Spleen (tissue), 11 donors: ENCODE data around the gene AQP5. TPM values are rescaled to one million over a fixed set of nuclear protein-coding genes. Genes with fewer than 3 reads are reported as not detected.

Experiments
- DNase-seq: peaks from one replicate; pipeline ENCODE4 v3.0.0-alpha.2; 2020
- H3K27ac ChIP-seq, 8 donors: fragments of 200-600 bp; sonication (generic) in 7 of 8; 1 replicate in 4 of 8; 2 replicates in 4 of 8; pipeline versions ENCODE4 v1.5.0 to v1.8.0; 2016 to 2021; ENCODE audit warnings: inconsistent platforms in 4 of 8, mild to moderate bottlenecking in 4 of 8, moderate library complexity in 1 of 8
- H3K27me3 ChIP-seq, 7 donors: fragments of 200-600 bp; sonication (generic) in 6 of 7; replicated peaks in 1 of 7; 1 replicate in 4 of 7; 2 replicates in 3 of 7; pipeline versions ENCODE4 v1.5.0 to v1.8.0; 2016 to 2021; ENCODE audit warnings: inconsistent platforms in 3 of 7, mild to moderate bottlenecking in 1 of 7
- H3K36me3 ChIP-seq, 6 donors: fragments of 200-600 bp; sonication (generic) in 5 of 6; 1 replicate in 4 of 6; 2 replicates in 2 of 6; pipeline versions ENCODE4 v1.5.0 to v1.8.0; 2016 to 2021; ENCODE audit warnings: inconsistent platforms in 2 of 6
- H3K4me1 ChIP-seq, 6 donors: fragments of 200-600 bp; sonication (generic) in 5 of 6; 1 replicate in 3 of 6; 2 replicates in 3 of 6; pipeline versions ENCODE4 v1.5.0 to v1.8.0; 2016 to 2021; ENCODE audit warnings: inconsistent platforms in 3 of 6
- H3K4me3 ChIP-seq, 8 donors: fragments of 200-600 bp; sonication (generic) in 7 of 8; 1 replicate in 4 of 8; 2 replicates in 4 of 8; pipeline versions ENCODE4 v1.5.0 to v1.8.0; 2016 to 2021; ENCODE audit warnings: inconsistent platforms in 4 of 8, mild to moderate bottlenecking in 4 of 8, moderate library complexity in 2 of 8
- H3K9me3 ChIP-seq, 8 donors: fragments of 200-600 bp; sonication (generic) in 7 of 8; 1 replicate in 4 of 8; 2 replicates in 4 of 8; pipeline versions ENCODE4 v1.5.0 to v1.8.0; 2016 to 2021; ENCODE audit warnings: inconsistent platforms in 4 of 8
- POLR2A ChIP-seq, 3 donors: fragments of 450-650 bp; IDR thresholded peaks; one replicate each; pipeline ENCODE4 v1.5.1; 2017; ENCODE audit warnings: antibody characterized with exemption in 3 of 3, mild to moderate bottlenecking in 1 of 3
- POLR2AphosphoS5 ChIP-seq, 3 donors: sonication (generic); formaldehyde crosslinking; IDR thresholded peaks; one replicate each; pipeline ENCODE4 v1.5.1; 2017; ENCODE audit warnings: antibody characterized with exemption in 3 of 3
- WGBS, 5 donors: extraction: QIAGEN DNeasy Blood & Tissue Kit in 3 of 5; methylation state at CpG; one replicate each; pipeline versions ENCODE4 v1.1.5 to v1.1.7; 2013 to 2018; 5-methylcytosine and 5-hydroxymethylcytosine counted together
- intact Hi-C: fragments of 100-400 bp; cut with DNase I; formaldehyde crosslinking; loops from one replicate; pipeline ENCODE4 v1.15.0; 2023; ENCODE audit warnings: low total_unique reads
- polyA plus RNA-seq, 3 donors: library from polyadenylated mRNA; stranded (reverse); fragments of 200-250 nt; gene quantifications; one replicate each; pipeline ENCODE4 v1.2.1, GENCODE V29; 2013
- total RNA-seq, 7 donors: library from RNA; depleted of rRNA in 3 of 7; stranded (reverse); fragments of >200 nt in 3 of 7; fragmentation: NEBNext Ultra II Directional in 4 of 7; extraction: Animal tissue kit (Norgen Biotek cat#: 25700) in 4 of 7; gene quantifications; one replicate each; pipeline versions ENCODE4 v1.1.0 to v1.2.1, GENCODE V29; 2016 to 2021
- TF ChIP-seq, protein P1 (sequence below), 11 experiments: fragments of 200-600 bp in 7 of 11; fragments of 450-650 bp in 4 of 11; sonication (generic) in 4 of 11; IDR thresholded peaks in 8 of 11; conservative IDR thresholded peaks in 3 of 11; 1 replicate in 7 of 11; 2 replicates in 4 of 11; pipeline versions ENCODE4 v1.4.0 to v1.8.0; 2016 to 2021; ENCODE audit warnings: antibody characterized with exemption in 11 of 11, inconsistent platforms in 4 of 11, mild to moderate bottlenecking in 1 of 11
- donor health status: healthy with polysubstance abuse.
- donor health status: DM: no; HTN: no; CAD: no; lungs with moderate emphysema.
- donor health status: DM: no; HTN: no; CAD: no.
- donor health status: Bipolar disorder and iron deficiency.
- donor health status: healthy.
- donor health status: DM: no; HTN: no; CAD: no.
- donor health status: DM: yes; HTN: yes; CAD: no.

Gene AQP5
- total and polyA plus RNA-seq, 10 donors, result 0.05 to 0.46 (median 0.30) TPM; not detected in 5

DNA sequence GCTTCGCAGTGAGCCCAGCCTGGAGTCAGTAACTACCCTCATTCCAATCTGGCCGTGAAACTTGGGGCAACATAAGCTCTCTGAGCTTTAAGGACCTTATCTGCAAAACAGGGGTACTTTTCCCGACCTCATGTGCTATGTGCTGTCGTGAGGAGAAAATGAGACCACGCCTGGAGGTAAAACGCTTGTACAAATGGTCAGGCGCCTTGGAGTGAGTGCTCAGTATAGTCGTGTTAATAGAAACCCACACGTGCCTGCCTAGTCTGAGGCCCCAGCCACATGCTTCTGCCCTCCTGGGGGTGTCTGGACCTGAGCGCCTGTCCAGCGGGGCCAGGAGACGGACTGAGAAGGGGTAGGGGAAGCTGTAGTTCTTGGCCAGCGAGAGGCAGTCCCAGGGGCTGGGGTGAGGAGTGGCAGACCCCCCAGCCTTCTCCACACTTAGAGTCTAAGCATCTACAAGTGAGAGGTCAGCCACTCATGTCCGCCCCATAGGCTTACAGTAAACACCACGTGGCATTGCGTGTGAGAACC, 4.9 kb downstream of the AQP5 start:
- intact Hi-C loops, result loop anchor here (5.0 kb wide), 1 partner anchor 91 kb away; the partner anchor contains the start of gene ASIC1

DNA sequence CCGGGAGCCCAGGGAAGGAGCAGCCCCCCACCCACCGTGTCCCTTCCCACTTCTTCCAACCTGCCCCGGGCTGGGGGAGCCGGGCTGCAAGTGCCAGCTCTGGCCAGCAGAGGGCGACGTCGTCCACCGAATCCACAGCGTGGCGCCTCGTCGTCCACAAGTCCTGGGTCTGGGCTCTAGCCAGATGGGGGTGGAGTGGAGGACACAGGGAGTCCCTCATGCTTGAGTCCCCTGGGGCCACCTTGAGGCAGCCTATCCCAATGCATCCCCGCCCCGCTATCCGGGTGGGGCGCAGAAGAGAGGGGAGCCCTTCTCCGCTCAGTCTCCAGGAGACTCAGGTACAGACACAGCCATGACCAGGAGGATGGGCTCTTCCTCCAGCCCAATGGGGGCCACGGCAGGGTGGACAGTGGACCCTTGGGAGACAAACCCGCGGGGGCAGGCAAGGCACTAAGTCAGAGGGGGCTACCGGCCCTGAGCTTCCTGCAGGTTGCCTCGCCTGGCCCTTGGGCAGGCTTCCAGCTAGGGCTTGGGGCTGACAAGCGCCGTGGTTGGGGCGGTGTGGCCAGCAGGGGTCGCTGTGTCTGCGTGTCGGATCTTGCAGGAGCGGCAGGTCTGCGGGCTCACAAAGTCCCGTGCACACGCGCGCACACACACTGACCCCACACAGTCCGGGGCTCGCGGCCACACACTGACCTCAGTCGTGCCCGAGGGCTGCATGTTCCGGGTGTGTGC, 5.5 kb downstream of the AQP5 start:
- intact Hi-C loops, result loop anchor here (5.0 kb wide), 1 partner anchor 90 kb away; the partner anchor contains the start of gene ASIC1
- Histone ChIP-seq H3K27me3 (peaks cover 0 to 94% (median 19%) of the 10 kb centered on the region in 7 donors), H3K36me3 (no peaks in the 10 kb centered on the region), H3K27ac (no peak overlapping the region), H3K4me3 (peak overlapping the region; percentile 1 to 72 (median 34)), H3K4me1 (peaks cover 7 to 24% (median 13%) of the 10 kb centered on the region in 6 donors), H3K9me3 (no peaks in the 10 kb centered on the region)
- 0 to 2% (median 2%) methylated on average over 16 to 40 of the region's 40 CpGs for WGBS, 5 donors
- peak; percentile 98 for DNase-seq
- TF ChIP-seq, protein P1, sequence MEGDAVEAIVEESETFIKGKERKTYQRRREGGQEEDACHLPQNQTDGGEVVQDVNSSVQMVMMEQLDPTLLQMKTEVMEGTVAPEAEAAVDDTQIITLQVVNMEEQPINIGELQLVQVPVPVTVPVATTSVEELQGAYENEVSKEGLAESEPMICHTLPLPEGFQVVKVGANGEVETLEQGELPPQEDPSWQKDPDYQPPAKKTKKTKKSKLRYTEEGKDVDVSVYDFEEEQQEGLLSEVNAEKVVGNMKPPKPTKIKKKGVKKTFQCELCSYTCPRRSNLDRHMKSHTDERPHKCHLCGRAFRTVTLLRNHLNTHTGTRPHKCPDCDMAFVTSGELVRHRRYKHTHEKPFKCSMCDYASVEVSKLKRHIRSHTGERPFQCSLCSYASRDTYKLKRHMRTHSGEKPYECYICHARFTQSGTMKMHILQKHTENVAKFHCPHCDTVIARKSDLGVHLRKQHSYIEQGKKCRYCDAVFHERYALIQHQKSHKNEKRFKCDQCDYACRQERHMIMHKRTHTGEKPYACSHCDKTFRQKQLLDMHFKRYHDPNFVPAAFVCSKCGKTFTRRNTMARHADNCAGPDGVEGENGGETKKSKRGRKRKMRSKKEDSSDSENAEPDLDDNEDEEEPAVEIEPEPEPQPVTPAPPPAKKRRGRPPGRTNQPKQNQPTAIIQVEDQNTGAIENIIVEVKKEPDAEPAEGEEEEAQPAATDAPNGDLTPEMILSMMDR (IDR thresholded peaks at IDR 0.05 in 8 of 11, conservative IDR thresholded peaks at IDR 0.05 in 3 of 11), result peak; percentile 87 to 97 (median 93)
- TF ChIP-seq POLR2AphosphoS5 (IDR thresholded peaks at IDR 0.05) (peak; percentile 1 to 69 (median 35)), POLR2A (IDR thresholded peaks at IDR 0.05) (no peak)

More for the DNA sequence above, 4.9 kb downstream of the AQP5 start:
- 31 to 37% (median 33%) methylated on average over 13 to 16 of the region's 16 CpGs for WGBS, 5 donors
- peaks cover 7 to 18% (median 13%) of the 10 kb centered on the region in 6 donors for H3K4me1 ChIP-seq
- no peaks in the 10 kb centered on the region for H3K9me3 ChIP-seq
- DNase-seq, result no peak
- TF ChIP-seq, protein P1 (IDR thresholded peaks at IDR 0.05 in 8 of 11, conservative IDR thresholded peaks at IDR 0.05 in 3 of 11), result no peak
- TF ChIP-seq POLR2AphosphoS5 (IDR thresholded peaks at IDR 0.05), result no peak
- no peak for TF ChIP-seq POLR2A (IDR thresholded peaks at IDR 0.05)
- H3K4me3 ChIP-seq, result peak overlapping the region in 2 of 8 donors; percentile 37 to 72
- no peaks in the 10 kb centered on the region for H3K36me3 ChIP-seq
- H3K27ac ChIP-seq, result no peak overlapping the region
- H3K27me3 ChIP-seq, result peaks cover 0 to 100% (median 20%) of the 10 kb centered on the region in 7 donors

DNA sequence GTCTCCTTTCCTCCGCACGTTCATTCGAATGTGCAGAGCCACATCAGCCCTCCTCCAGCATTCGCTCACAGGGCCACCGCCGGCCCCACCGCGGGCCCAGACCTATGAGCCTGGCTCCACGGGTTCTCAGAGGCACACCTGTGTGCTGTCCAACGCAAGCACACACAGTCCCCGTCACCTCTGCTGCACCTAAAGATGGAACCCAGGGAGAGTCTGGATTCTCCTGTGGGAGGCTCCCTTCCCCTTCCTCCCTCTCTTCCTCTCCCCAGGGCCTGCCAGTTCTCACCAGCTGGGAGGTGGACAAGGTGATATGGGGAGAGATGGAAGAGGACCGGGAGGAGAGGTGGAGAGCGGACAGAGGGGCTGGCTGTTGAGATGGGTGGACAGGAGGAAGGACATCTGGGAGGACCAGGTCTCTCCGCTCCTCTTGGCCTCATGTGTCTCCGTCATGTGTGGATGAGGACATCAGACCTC, 6.1 kb downstream of the AQP5 start:
- no peak for DNase-seq
- peaks cover 0 to 91% (median 19%) of the 10 kb centered on the region in 7 donors for H3K27me3 ChIP-seq
- no peak overlapping the region for H3K27ac ChIP-seq
- H3K4me1 ChIP-seq, result peaks cover 7 to 24% (median 13%) of the 10 kb centered on the region in 6 donors
- peak overlapping the region in 6 of 8 donors; percentile 28 to 72 (median 36) for H3K4me3 ChIP-seq
- no peak for TF ChIP-seq POLR2AphosphoS5 (IDR thresholded peaks at IDR 0.05)
- TF ChIP-seq, protein P1 (IDR thresholded peaks at IDR 0.05 in 8 of 11, conservative IDR thresholded peaks at IDR 0.05 in 3 of 11), result no peak
- TF ChIP-seq POLR2A (IDR thresholded peaks at IDR 0.05), result no peak
- H3K9me3 ChIP-seq, result no peaks in the 10 kb centered on the region
- intact Hi-C loops, result loop anchor here (5.0 kb wide), 1 partner anchor 89 kb away; the partner anchor contains the start of gene ASIC1
- 34 to 54% (median 38%) methylated on average over 10 to 15 of the region's 15 CpGs for WGBS, 5 donors
- H3K36me3 ChIP-seq, result no peaks in the 10 kb centered on the region

DNA sequence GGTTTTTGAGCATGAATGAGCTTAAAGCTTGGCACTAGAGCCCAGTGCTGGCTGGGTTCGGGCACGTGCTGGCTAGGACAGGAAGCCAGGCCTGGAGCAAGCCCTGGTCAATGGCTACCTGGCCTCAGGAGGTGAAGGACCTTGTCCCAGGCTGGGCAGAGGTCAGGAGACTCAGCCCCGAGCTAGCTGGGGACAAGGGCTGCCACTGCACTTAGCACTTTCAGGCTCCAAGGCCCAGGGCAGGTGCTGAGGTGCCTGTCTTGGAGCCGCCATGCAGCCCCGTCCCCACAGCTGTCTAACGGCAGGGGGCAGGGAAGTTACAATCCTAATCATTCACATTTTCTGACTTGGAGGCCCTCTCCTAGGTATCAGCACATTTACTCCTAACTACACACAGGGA, 6.8 kb downstream of the AQP5 start:
- TF ChIP-seq POLR2AphosphoS5 (IDR thresholded peaks at IDR 0.05) (no peak), POLR2A (IDR thresholded peaks at IDR 0.05) (no peak)
- TF ChIP-seq, protein P1 (IDR thresholded peaks at IDR 0.05 in 8 of 11, conservative IDR thresholded peaks at IDR 0.05 in 3 of 11), result no peak
- intact Hi-C loops, result loop anchor here (5.0 kb wide), 1 partner anchor 89 kb away; the partner anchor contains the start of gene ASIC1
- DNase-seq, result no peak

More for the DNA sequence above, 6.8 kb downstream of the AQP5 start:
- Histone ChIP-seq H3K36me3 (no peaks in the 10 kb centered on the region), H3K9me3 (no peaks in the 10 kb centered on the region), H3K27me3 (peaks cover 0 to 91% (median 19%) of the 10 kb centered on the region in 7 donors), H3K4me3 (no peak overlapping the region), H3K4me1 (peaks cover 7 to 24% (median 13%) of the 10 kb centered on the region in 6 donors), H3K27ac (no peak overlapping the region)
- WGBS, 5 donors, result 69 to 93% (median 84%) methylated on average over 3 to 6 of the region's 6 CpGs
